Stimulated activated effector memory CD8-positive, alpha-beta T cell treated with anti-CD3 and anti-CD28 coated beads, Interleukin-12 subunit alpha, Interleukin-12 subunit beta, amount 100 ng/mL, for 72 hours (primary cell): ENCODE data around the gene ISYNA1.
"Not testable (repeated sequence)": the region's sequence is repeated elsewhere in the genome, so short reads cannot be mapped to it uniquely, and the experiment has no call there.

ENCODE experiments used
- ATAC-seq: fragments of 150-1000 bp; cut with Tn5 transposase; 2 replicates; pipeline ENCODE4 v1.10.0; 2021
- DNase-seq, 2 donors: peaks; one replicate each; pipeline ENCODE4 v3.0.0; 2021 to 2022; ENCODE audit warnings: low spot score in 2 of 2
- H3K27ac Mint-ChIP-seq: one replicate; pipeline ENCODE4 v1.8.0; 2022; ENCODE audit warnings: mild to moderate bottlenecking, mixed read lengths
- H3K36me3 Mint-ChIP-seq: one replicate; pipeline ENCODE4 v1.8.0; 2022; ENCODE audit warnings: mild to moderate bottlenecking, mixed read lengths
- H3K4me1 Mint-ChIP-seq: one replicate; pipeline ENCODE4 v1.8.0; 2022; ENCODE audit warnings: mixed read lengths
- H3K4me3 Mint-ChIP-seq: one replicate; pipeline ENCODE4 v1.8.0; 2022; ENCODE audit warnings: mild to moderate bottlenecking, mixed read lengths
- H3K9me3 Mint-ChIP-seq: one replicate; pipeline ENCODE4 v1.8.0; 2022; ENCODE audit warnings: mixed read lengths

ISYNA1 gene

DNA sequence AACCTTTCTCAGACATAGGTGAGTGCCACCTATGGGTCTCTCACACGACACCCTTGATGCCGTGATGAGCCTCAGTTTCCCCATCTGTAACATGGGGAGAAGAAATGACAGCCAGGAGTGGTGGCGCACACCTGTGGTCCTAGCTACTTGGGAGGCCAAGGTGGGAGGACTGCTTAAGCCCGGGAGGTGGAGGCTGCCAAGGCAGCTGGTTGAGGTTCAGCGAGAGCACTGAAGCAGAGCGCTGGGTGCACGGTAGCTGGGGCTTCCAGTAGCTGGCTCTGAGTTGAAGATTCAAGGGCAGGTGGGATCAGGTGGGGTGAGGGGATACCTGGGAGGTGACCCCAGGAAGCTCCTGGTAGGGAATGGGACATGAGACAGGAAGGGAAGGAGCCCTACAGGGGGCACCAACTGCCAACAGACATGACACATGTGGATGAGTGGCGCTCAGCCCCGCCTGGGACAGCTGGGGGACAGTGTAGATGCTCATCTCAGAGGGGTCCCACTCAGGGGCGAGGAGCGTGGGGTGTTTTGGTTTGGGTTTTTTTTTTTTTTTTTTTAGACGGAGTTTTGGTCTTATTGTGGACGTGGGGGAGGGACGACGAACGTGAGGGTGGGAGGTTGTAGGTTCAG is 25.2 kb downstream of the ISYNA1 start:
- no peaks in the 10 kb centered on the region for H3K36me3 Mint-ChIP-seq
- DNase-seq = no peak
- no peaks in the 10 kb centered on the region for H3K9me3 Mint-ChIP-seq
- H3K27ac Mint-ChIP-seq = no peak overlapping the region
- no peak for ATAC-seq
- peaks cover 38% of the 10 kb centered on the region for H3K4me1 Mint-ChIP-seq
- no peak overlapping the region for H3K4me3 Mint-ChIP-seq

DNA sequence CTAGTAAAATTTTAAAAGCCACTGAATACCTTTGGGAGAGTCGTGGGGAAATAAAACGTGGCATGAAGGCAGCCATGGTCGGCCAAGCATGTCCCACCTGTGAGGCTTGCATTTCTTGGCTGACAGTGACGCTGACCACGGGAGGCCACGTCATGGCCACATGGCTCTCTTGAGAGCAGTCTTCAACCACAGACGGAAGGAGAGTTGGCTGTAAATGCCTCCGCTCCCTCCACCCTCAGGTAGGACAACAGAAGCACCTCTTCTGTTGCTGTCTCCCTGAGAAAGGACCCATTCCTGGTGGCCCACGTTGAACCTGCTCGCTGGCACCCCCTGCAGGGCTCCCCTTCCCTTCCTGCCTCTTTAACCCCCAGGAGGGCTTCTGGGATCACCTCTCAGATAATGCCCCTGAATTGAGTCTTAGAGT is 29.9 kb downstream of the ISYNA1 start:
- H3K4me3 Mint-ChIP-seq = no peak overlapping the region
- H3K36me3 Mint-ChIP-seq = no peaks in the 10 kb centered on the region
- H3K4me1 Mint-ChIP-seq = peaks cover 7% of the 10 kb centered on the region
- ATAC-seq = peak; percentile 62
- no peak overlapping the region for H3K27ac Mint-ChIP-seq
- no peaks in the 10 kb centered on the region for H3K9me3 Mint-ChIP-seq
- no peak for DNase-seq

DNA sequence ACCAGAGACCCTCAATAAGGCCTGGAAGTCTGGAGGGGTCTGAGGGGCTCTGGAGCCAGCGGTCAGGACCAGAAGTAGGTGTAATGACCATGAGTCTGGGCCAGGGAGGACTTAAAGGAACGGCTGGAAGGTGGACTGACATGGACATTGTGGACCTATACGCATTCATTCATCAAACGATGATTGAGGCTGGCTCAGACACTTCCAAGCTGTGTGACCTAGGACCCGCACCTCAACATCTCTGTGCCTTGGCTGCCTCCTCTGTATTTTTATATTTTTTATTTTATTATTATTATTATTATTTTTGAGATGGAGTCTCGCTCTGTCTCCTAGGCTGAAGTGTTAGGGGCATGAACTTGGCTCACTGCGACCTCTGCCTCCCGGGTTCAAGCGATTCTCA is 31.2 kb downstream of the ISYNA1 start:
- peaks cover 8% of the 10 kb centered on the region for H3K4me1 Mint-ChIP-seq
- H3K36me3 Mint-ChIP-seq = no peaks in the 10 kb centered on the region
- DNase-seq (no peak), ATAC-seq (no peak)
- H3K4me3 Mint-ChIP-seq = no peak overlapping the region
- no peaks in the 10 kb centered on the region for H3K9me3 Mint-ChIP-seq
- H3K27ac Mint-ChIP-seq = no peak overlapping the region

DNA sequence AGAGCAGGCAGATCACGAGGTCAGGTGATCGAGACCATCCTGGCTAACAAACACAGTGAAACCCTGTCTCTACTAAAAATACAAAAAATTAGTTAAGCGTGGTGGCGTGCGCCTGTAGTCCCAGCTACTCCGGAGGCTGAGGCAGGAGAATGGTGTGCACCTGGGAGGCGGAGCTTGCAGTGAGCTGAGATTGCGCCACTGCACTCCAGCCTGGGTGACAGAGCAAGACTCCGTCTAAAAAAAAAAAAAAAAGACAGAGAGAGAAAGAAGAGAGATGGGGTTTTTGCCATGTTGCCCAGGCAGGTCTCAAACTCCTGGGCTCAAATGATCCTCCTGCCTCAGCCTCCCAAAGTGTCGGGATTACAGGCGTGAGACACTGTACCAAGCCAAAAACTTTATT is 32.2 kb downstream of the ISYNA1 start:
- not testable (repeated sequence) for ATAC-seq, H3K9me3 Mint-ChIP-seq, H3K36me3 Mint-ChIP-seq, H3K4me3 Mint-ChIP-seq, H3K27ac Mint-ChIP-seq, DNase-seq
- peaks cover 11% of the 10 kb centered on the region for H3K4me1 Mint-ChIP-seq

DNA sequence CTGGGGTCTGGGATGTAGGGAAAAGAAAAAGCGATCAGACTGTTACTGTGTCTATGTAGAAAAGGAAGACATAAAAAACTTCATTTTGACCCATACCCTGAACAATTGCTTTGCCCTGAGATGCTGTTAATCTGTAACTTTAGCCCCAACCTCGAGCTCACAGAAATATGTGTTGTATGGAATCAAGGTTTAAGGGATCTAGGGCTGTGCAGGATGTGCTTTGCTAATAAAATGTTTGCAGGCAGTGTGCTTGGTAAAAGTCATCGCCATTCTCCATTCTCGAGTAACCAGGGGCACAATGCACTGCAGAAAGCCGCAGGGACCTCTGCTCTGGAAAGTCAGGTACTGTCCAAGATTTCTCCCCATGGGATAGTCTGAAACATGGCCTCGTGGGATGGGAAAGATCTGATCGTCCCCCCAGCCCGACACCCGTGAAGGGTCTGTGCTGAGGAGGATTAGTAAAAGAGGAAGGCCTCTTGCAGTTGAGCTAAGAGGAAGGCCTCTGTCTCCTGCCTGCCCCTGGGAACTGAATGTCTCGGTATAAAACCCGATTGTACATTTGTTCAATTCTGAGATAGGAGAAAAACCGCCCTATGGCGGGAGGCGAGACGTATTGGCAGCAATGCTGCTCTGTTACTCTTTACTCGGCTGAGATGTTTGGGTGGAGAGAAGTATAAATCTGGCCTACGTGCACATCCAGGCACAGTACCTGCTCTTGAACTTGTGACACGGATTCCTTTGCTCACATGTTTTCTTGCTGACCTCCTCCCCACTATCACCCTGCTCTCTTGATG is 35.3 kb downstream of the ISYNA1 start:
- ATAC-seq, H3K9me3 Mint-ChIP-seq, H3K4me1 Mint-ChIP-seq, H3K4me3 Mint-ChIP-seq, H3K27ac Mint-ChIP-seq, H3K36me3 Mint-ChIP-seq, DNase-seq: not testable (repeated sequence)

DNA sequence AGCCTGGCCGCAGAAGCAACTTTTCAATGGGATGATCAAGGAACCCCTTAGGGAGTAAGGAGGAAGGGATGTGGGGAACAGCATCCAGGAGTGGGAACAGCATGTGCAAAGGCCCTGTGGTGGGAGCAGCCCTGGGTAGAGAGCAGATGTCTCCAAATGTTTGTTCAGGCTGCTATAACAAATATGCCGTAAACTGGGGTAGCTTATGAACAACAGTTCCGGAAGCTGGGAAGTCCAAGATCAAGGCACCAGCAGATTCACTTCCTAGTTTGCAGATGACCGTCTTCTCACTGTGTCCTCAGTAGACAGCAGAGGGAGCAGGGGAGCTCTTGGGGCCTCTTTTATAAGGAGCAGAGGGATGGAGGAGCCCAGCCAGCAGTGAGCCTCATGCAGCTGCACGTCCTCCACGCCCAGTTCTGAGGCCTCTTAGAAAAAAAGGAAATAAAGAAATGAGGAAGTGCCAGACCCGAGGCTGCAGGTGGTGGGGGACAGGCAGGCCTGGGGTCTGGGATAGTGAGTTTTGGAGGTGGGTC is 36.3 kb downstream of the ISYNA1 start:
- no peak overlapping the region for H3K4me3 Mint-ChIP-seq
- H3K4me1 Mint-ChIP-seq = peaks cover 6% of the 10 kb centered on the region
- DNase-seq = no peak
- H3K27ac Mint-ChIP-seq = peak overlapping the region; percentile 56
- ATAC-seq = no peak
- no peaks in the 10 kb centered on the region for H3K36me3 Mint-ChIP-seq
- H3K9me3 Mint-ChIP-seq = no peaks in the 10 kb centered on the region

DNA sequence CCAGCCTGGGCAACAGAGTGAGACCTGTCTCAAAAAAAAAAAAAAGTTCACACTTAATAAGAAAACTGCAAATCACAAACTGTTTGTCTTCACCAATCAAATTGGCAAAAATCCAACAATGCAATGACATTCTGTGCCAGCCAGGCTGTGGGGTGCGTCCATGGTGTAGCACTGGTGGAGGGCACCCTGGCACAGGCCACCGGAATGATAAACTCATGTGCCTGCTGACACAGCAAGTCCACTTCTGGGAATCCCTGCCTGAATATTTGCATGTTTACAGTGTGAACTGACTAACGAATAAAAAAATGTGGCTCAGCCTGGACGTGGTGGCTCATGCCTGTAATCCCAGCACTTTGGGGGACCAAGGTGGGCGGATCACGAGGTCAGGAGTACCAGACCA is 38.9 kb downstream of the ISYNA1 start:
- ATAC-seq = no peak
- Mint-ChIP-seq H3K4me3 (no peak overlapping the region), H3K4me1 (peaks cover 6% of the 10 kb centered on the region), H3K36me3 (no peaks in the 10 kb centered on the region), H3K27ac (no peak overlapping the region), H3K9me3 (no peaks in the 10 kb centered on the region)
- DNase-seq = no peak

DNA sequence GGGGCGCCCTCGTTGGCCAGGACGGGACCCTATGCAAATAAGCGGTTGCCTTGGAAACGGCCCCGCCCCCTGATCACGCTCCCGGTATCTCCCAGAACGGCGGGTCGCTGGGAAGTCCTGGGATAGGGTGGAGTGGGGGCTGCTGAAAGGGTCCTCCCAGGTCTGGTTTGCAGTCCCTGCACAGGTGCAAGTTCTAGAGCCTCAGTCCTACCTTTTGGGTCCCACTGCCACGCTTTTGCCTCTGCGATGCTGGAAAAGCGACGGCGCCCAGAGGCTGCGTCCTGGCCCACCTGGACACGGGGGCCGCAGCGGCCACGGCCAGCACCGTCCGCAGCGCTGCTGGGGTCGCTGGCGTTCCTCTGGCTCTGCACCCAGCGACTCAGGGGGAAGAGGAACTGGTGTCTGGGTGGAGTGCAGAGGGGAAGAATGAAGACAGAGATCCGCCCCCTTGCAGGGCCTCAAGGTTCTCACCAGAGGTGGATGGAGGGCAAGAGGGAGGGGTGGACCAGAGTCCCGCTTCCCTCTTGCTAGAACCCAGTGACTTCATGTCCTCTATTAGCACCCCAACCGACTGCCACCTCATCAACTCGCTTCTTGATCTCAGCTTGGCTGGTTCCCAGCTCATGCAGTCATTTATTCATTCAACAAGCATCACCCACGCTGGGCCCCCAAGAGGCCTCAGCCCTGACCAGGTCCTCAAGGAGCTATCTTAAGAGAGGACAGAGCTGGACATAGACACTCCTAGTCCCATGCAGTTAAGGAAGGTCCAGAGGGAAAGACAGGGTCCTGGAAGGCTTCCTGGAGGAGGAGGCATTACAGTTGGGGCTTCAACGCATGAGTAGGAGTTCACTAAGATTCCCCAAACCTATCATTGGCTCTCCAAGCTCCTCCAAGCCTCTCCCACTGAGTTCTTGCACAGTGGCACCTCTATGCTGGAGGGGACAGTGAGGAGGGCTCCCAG is 40.4 kb downstream of the ISYNA1 start, which contains the start of gene LRRC25:
Gene LRRC25, minus strand, starts transcription at position 381 of the 961 bp plus-strand sequence. CDS start 659 bp downstream, outside the sequence.
- H3K4me1 Mint-ChIP-seq = peaks cover 6% of the 10 kb centered on the region
- DNase-seq (no peak), ATAC-seq (peak; percentile 48)
- H3K36me3 Mint-ChIP-seq = no peaks in the 10 kb centered on the region
- no peak within 1 kb of the TSS for H3K4me3 Mint-ChIP-seq
- no peaks in the 10 kb centered on the region for H3K9me3 Mint-ChIP-seq
- H3K27ac Mint-ChIP-seq = peak within 1 kb of the TSS; percentile 27

DNA sequence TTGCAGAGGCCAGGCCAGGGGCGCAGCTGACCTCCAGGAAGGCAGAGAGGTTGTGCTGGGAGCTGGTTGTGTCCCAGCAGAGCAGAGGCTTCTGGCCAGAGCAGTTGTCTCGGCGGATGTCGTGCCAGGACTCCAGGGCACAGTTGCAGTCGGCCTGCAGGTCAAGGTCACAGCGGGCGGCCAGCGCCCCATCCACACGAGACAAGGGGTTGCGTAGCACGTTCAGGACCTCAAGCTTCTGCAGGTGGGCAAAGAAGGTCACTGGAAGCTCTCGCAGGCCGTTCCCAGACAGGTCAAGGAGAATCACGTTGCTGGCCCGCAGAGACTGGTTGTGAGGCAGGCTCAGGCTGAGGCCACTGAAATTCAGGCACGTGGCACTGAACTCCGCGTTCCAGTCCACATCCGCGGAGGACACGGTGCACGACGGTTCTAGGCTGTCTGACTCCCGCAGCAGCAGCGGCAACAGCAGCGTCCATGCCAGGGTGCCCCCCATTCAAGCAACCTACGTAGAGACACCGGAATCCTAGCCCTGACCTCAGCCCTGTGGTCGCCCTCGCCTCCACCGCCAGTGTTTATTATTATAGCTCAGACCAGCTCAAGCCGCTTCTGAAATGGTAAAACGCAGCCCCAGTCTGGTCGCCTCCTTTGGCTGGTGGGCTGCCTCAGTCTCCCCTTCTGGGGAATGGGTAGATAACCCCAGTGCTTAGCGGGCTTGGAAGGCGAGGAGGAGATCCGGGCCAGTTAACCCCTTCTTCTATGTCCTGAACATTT is 41.3 kb downstream of the ISYNA1 start:
- Mint-ChIP-seq H3K36me3 (no peaks in the 10 kb centered on the region), H3K9me3 (no peaks in the 10 kb centered on the region), H3K4me3 (no peak overlapping the region), H3K27ac (no peak overlapping the region), H3K4me1 (peaks cover 3% of the 10 kb centered on the region)
- ATAC-seq = no peak
- no peak for DNase-seq

DNA sequence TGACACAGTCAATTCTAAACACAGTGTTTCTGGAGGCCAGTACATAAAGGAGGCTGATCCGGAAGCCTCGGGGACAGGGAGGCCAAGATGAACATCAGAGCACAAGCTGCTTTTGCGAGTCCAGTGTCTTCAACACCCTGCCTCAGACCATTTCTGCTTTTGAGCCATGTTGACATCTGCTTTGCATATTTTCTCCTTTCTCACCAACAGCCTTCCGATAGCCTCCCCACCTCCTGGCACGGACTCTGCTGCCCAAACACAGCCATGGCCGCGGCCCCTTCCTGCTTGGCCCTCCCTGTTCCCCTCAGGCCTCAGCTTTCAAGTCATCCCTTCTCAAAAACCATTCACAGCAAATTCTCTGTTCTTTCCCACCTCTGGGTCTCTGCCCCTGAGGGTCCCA is 44.1 kb downstream of the ISYNA1 start:
- no peak for DNase-seq
- H3K9me3 Mint-ChIP-seq = no peaks in the 10 kb centered on the region
- ATAC-seq = no peak
- no peak overlapping the region for H3K27ac Mint-ChIP-seq
- H3K36me3 Mint-ChIP-seq = no peaks in the 10 kb centered on the region
- peaks cover 7% of the 10 kb centered on the region for H3K4me1 Mint-ChIP-seq
- H3K4me3 Mint-ChIP-seq = no peak overlapping the region

DNA sequence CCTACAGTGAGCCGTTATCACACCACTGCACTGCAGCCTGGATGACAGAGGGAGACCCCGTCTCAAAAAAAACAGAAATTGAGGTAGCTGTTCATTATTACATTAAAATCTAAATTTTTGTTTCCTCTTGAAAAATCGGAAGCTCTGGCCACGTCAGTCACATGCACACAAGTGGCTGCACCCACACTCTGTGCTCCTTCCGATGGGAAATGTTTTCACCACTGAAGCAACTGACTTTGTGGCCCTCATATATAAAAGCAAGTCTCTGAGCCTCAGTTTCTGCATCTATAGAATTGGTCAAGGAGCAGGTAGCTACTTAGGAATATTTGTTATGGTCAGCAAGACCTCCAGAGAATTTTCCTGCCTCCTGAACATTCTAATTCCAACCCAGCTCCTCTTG is 45.0 kb downstream of the ISYNA1 start:
- Mint-ChIP-seq H3K9me3 (no peaks in the 10 kb centered on the region), H3K4me3 (no peak overlapping the region), H3K36me3 (no peaks in the 10 kb centered on the region), H3K27ac (no peak overlapping the region), H3K4me1 (peaks cover 8% of the 10 kb centered on the region)
- no peak for DNase-seq
- no peak for ATAC-seq

DNA sequence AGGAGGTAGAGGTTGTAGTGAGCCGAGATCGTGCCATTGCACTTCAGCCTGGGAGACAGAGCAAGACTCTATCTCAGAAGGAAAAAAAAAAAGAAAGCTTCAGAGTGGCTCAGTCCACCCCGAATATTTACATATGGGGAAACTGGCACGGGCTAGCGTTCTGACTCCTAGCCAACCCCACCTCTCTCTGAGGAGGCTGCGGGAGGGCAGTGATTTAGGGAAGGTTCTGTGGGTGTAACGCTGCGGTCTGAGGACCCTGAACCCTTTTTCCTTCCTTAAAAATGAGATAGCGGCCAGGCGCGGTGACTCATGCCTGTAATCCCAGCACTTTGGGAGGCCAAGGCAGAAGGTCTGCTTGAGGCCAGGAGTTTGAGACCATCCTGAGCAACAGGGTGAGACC is 45.5 kb downstream of the ISYNA1 start:
- Mint-ChIP-seq H3K36me3 (no peaks in the 10 kb centered on the region), H3K4me3 (no peak overlapping the region), H3K27ac (no peak overlapping the region), H3K4me1 (peaks cover 13% of the 10 kb centered on the region), H3K9me3 (no peaks in the 10 kb centered on the region)
- ATAC-seq (no peak), DNase-seq (no peak)

DNA sequence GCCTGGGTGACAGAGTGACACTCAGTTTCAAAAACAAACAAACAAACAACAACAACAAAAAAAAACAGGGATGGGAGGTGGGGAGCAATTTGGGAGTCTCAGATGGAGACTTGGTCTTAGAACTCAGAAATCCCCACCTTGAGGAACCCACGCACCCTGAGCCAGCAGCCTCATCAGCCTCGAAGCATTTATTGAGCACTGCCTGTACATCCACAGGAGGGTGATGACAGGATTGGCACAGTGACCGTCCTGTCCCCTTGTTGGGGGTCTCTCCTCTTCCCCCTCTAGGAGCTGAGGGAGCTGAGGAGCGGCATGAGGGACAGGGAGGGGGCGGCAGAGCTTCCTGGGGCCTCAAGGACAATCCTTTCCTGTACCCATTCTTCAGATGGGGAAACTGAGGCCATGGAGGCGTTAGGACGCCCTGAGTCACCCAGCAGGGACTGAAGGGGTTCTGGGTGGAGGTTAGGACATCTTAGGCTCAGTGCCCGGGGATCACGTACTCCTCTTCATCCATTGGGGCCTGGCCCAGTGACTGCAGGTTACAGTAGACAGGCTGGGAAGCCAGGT is 46.3 kb downstream of the ISYNA1 start:
- Mint-ChIP-seq H3K4me3 (no peak overlapping the region), H3K36me3 (no peaks in the 10 kb centered on the region), H3K27ac (no peak overlapping the region), H3K9me3 (no peaks in the 10 kb centered on the region), H3K4me1 (peaks cover 15% of the 10 kb centered on the region)
- DNase-seq = no peak
- ATAC-seq = no peak
